Raji (cell line): Measurements from ENCODE around the gene TMEM178B.

Experiments used
- POLR2A ChIP-seq: IDR thresholded peaks from 2 replicates; pipeline ENCODE4 v1.6.1; 2011; ENCODE audit warnings: low read depth, low read length, control low read depth; ENCODE audit not compliant: insufficient read depth

The TMEM178B gene

DNA sequence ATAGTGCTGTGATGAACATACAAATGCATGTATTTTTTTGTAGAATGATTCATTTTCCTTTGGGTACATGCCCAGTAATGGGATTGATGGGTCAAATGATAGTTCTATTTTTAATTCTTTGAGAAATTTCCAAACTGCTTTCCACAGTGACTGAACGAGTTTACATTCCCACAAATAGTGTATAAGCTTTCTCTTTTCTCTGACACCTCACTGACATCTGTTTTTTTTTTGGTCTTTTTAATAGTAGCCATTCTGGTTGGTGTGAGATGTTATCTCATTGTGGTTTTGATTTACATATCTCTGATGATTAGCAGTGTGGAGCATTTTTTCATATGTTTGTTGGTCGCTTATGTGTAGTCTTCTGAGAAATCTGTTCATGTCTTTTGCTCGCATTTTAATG is 282.3 kb downstream of the TMEM178B start:
- TF ChIP-seq POLR2A = no peak

DNA sequence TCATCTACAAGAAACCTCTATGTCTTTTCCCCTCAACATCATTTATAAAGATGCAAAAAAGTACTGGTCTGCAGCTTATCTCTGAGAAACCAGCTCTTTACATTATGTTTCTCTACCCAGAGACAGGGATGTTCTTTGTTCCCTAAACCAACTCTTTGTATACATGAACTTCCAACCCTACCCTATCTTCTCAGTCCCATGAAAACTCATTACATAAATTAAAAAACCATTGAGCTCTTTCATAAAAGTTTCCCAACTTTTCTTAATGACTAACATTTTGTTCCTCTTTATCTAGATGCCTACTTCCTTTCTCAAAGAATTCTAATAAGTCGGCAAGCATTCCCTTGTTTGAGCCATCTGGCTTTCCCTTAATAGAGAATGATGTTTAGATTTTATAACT is 284.5 kb downstream of the TMEM178B start:
- TF ChIP-seq POLR2A = no peak

GRCh38 chr7:141359262-141359661 is 285.4 kb downstream of the TMEM178B start:
- TF ChIP-seq POLR2A = no peak

DNA sequence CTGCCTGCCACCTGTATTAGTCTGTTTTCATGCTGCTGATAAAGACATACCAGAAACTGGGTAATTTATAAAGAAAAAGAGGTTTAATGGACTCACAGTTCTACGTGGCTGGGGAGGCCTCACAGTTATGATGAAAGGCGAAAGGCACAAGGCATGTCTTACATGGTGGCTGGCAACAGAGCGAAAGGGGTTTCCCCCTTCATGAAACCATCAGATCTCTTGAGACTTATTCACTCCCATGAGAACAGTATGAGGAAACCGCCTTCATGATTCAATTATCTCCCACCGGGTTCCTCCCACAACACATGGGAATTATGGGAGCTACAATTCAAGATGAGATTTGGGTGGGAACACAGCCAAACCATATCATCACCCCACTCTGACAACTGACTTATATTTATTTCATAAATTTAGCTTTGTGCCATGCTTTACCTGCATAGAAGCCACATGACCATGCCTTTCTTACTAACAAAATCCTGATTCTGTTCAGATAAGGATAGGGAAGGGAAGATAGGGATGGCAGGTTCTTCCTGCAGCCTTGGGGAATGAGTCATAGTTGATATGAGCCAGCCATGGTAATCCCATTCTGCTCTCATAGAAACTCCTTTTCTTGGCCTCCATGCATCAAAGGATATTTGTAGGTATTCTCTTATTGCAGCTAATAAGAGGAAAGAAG is 286.0 kb downstream of the TMEM178B start:
- no peak for TF ChIP-seq POLR2A

- no peak for TF ChIP-seq POLR2A
These were observed 286.5 kb downstream of the TMEM178B start for GRCh38 chr7:141360416-141360760.

DNA sequence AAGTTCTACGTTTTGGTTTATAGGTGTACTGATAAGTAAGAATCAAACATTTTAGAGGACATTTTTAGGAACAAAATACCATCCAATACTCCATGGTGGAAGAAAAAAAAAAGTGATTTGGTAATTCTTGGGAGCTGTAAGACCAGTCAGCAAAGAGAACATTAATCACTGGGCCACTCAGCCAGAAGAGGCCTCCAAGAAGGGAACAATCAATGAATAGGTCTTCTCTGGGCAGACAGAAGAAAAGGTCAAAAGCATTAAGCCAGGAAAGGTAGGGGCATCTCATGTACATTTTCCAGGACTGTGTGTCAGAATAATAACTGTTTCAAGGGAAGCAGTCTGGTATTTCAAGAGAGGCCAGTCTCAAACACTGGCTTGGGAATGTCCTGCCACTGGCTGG is 286.9 kb downstream of the TMEM178B start:
- no peak for TF ChIP-seq POLR2A

- no peak for TF ChIP-seq POLR2A
These were observed 287.6 kb downstream of the TMEM178B start for GRCh38 chr7:141361479-141361878.

DNA sequence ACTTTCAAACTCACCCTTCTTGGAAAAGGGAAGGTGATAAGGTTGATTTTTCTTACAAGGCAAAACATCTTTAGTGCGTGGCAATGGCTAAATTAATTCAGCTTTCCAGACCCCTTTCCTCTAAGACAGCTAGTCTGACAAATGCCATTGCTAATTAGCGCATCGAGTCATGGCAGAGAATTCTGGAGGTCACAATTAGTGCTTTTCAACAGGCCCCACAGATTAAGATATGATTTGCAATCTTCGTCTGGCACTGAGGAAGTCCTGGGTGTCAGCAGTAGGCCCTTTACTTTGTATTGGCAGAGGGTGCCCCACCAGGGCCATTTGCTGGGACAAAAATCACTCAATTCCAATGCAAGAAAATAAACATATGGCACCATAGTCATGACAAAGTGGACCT is 288.1 kb downstream of the TMEM178B start:
- TF ChIP-seq POLR2A = no peak

DNA sequence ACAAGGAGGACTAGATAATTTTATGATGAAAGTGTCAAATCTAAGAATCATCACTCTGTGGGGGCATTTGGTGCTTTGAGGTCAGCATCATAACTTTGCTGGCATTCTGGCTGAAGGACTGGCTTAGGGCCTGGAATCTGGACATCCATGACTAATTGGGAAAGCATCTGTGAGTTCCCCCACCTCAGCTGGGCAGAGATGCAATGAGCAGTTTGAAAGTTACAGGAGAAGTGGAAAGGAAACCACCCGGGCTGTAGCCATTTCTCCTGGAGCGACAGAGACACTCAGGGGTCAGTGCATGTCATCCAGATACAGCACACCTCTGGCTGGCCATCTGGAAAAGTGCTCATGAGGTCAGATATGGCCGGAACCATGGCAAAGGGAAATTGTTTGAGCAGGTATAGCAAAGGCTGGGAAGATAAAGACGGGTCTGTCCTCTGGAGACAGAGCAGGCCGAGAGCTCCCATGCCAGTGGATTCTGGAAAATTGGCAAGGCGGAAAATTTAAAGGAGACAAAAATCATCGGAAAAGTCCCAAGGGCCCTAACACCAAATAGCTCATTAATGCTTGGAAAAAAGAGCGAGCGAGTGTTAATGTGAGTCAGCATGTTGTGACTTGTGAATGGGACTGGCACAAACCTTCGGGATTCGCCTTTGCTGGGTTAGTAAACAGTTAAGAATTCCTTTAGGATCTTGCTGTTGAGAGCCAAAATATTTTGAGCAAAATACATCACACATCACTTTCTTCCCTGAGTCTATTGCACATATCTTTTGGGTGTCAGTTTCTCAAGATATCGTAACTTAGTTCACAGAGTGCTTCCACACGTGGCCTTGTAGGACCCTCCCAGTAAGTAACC is 288.9 kb downstream of the TMEM178B start:
- TF ChIP-seq POLR2A = no peak

DNA sequence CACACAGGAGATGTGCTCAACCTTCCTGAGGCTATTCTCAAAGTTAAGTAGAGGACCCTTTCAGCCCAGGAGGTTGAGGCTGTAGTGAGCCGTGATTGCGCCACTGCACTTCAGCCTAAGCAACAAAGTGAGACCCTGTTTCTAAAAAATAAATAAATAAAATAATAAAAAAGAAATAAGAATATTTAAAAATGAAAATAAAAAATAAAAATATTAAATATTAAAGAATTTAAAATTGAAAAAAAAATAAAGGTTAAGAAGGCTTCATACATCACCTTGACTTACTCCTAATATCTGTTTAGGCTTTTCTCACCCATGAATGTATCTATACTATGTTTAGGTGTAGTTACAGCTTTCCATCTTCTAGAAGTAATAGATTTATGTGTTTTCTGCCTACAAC is 289.9 kb downstream of the TMEM178B start:
- TF ChIP-seq POLR2A = no peak

DNA sequence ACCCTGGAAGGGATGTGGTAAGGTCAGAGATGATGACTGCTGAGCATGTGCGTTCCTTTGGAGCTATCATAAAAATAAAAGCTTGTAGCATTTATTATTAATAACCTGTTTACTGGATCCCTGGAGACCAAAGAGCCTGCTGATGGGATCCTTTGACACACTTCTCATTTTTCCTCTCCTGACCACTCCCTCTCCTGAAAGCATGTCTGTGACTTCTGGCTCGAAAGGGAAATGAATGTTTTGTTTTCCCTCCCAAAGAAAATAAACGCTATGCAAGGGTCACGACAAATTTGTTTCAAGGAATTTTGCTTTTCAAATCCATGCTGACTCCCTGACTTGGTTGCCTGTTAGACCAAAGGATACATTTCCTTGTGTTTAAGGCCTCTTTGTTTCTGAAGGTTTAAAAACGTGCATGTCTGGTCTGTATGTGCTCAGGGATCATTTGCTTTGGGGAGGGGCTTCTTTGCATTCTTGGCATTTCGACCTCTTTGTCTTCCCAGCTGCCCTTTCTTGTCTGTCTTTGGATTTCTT is 292.3 kb downstream of the TMEM178B start:
- TF ChIP-seq POLR2A = no peak

GRCh38 chr7:141369422-141369821 is 295.6 kb downstream of the TMEM178B start:
- TF ChIP-seq POLR2A = no peak

DNA sequence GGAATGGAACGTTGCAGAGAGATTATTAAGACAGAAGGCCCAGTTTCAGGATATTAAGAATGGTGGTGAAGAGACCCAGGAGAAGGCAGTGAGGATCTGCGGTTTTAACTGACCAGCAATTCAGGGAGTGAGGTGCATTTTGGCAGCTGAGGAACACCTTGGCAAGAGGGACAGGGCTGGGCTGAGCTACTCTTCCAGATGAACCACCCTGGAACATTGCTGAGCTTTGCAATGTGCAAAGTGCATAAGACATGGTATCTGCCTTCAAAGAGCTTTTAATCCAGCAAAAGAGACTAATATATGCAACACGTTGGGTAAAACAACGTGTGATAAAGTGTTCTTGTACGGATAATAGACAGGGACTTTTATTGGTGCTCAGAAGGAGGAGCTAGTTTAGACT is 296.3 kb downstream of the TMEM178B start:
- no peak for TF ChIP-seq POLR2A

DNA sequence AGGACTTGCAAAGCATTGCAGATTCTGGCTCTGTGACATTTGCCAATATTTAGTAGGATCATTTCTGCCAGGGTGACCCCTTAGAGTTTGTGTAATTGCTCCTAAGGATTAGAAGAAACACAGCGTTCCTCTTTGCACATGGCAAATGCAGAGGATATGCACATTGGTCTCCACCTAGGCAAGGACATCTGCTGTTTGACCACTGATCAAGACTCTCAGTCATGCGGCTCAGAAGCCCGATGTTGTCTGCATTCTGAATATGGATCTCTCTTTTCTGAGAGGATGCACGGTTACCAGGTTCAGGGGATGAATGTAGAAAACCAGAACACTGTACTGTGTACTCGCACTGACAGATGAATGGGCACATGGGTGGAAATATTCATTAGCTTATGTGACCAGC is 296.8 kb downstream of the TMEM178B start:
- TF ChIP-seq POLR2A = no peak

DNA sequence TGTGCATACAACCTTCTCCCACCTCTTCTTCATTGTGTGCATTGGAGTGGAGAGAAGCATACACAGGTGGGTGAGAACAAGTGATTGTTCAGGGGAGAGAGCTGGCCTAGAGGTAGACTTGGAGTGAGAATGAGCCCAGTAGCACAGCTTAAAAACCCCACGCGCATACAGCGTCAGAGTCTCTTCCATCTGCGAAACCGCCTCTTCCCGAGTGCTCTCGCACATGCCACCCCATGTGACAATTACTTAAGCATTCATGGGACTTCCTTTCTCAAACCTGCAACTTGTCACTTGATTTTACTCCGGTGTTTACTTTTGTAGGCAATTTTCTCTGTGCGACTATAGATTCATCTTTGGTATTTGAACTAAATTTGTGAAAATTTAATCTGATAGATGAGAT is 300.6 kb downstream of the TMEM178B start:
- no peak for TF ChIP-seq POLR2A

- TF ChIP-seq POLR2A = no peak
These were observed 301.6 kb downstream of the TMEM178B start for GRCh38 chr7:141375442-141375841.

DNA sequence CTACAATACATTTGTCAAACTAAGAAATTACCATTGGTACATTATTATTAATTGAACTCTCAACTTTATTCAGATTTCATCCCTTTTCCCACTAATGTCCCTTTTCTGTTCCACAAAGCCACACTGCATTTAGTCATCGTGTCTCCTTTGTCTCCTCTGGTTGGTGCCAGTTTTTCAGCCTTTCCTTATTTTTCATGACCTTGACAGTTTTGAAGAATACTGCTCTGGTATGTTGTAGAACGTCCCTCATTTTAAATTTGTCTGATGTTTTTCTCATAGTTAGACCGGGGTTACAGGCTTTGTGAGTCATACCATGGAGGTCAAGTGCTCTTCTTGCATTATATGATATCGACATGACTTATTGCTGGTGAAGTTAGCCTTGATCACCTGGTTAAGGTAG is 304.0 kb downstream of the TMEM178B start:
- TF ChIP-seq POLR2A = no peak

GRCh38 chr7:141378405-141378804 is 304.5 kb downstream of the TMEM178B start:
- TF ChIP-seq POLR2A = no peak
